Gastrocnemius medialis (tissue), 4 donors: Measurements from ENCODE around the gene ST8SIA1.

Source experiments
- POLR2A ChIP-seq, 2 donors: fragments of 450-650 bp; IDR thresholded peaks; one replicate each; pipeline ENCODE4 v1.6.1; 2017; ENCODE audit warnings: antibody characterized with exemption in 2 of 2, mild to moderate bottlenecking in 2 of 2, moderate library complexity in 2 of 2
- TF ChIP-seq, protein P1 (sequence below), 5 experiments: fragments of 450-650 bp in 3 of 5; fragments of 200-600 bp in 2 of 5; sonication (generic) in 2 of 5; IDR thresholded peaks in 4 of 5; conservative IDR thresholded peaks in 1 of 5; 1 replicate in 4 of 5; 2 replicates in 1 of 5; pipeline ENCODE4 v1.5.1; 2016 to 2019; ENCODE audit warnings: antibody characterized with exemption in 5 of 5, mild to moderate bottlenecking in 3 of 5, moderate library complexity in 3 of 5

DNA sequence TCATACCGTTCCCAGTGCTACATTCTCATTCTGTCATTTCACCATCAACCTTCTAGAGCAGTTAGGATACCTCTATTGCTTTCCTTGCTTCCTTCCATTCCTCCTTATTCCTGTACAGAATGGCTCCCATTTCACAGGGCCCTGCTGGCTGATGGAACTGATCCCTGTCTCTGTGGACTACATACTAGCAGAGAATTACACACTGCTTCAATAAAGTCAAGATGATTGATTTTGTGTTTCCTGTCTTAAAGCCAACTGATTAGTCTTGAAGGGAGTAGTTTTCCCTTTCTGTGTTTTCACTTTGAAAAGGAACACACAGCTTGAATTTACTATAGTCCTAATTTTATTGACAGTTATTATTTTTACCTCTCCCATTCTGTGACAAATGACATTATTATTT is 130.1 kb downstream of the ST8SIA1 start:
- TF ChIP-seq, protein P1, sequence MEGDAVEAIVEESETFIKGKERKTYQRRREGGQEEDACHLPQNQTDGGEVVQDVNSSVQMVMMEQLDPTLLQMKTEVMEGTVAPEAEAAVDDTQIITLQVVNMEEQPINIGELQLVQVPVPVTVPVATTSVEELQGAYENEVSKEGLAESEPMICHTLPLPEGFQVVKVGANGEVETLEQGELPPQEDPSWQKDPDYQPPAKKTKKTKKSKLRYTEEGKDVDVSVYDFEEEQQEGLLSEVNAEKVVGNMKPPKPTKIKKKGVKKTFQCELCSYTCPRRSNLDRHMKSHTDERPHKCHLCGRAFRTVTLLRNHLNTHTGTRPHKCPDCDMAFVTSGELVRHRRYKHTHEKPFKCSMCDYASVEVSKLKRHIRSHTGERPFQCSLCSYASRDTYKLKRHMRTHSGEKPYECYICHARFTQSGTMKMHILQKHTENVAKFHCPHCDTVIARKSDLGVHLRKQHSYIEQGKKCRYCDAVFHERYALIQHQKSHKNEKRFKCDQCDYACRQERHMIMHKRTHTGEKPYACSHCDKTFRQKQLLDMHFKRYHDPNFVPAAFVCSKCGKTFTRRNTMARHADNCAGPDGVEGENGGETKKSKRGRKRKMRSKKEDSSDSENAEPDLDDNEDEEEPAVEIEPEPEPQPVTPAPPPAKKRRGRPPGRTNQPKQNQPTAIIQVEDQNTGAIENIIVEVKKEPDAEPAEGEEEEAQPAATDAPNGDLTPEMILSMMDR (IDR thresholded peaks at IDR 0.05 in 4 of 5, conservative IDR thresholded peaks at IDR 0.05 in 1 of 5): no peak
- no peak for TF ChIP-seq POLR2A (IDR thresholded peaks at IDR 0.05)
